Fibroblast of mammary gland (primary cell): Measurements from ENCODE around the gene TIMM17A.

Experiments
- DNase-seq: peaks from one replicate; pipeline ENCODE4 v3.0.0-alpha.2; 2010; ENCODE audit warnings: low read depth
- H3K4me3 ChIP-seq: 2 replicates; pipeline ENCODE4 v1.5.1; 2011; ENCODE audit warnings: low read depth, mild to moderate bottlenecking, low read length, moderate library complexity; ENCODE audit not compliant: control insufficient read depth
- CTCF ChIP-seq: conservative IDR thresholded peaks from 2 replicates; pipeline ENCODE4 v1.5.1; 2011; ENCODE audit warnings: low read depth, low read length, inconsistent platforms; ENCODE audit not compliant: control insufficient read depth, insufficient read depth

Gene TIMM17A

GRCh38 chr1:201928266-201928665 lies 27.0 kb upstream of the TIMM17A start:
- no peak for TF ChIP-seq CTCF
- no peak overlapping the region for H3K4me3 ChIP-seq
- DNase-seq: no peak

DNA sequence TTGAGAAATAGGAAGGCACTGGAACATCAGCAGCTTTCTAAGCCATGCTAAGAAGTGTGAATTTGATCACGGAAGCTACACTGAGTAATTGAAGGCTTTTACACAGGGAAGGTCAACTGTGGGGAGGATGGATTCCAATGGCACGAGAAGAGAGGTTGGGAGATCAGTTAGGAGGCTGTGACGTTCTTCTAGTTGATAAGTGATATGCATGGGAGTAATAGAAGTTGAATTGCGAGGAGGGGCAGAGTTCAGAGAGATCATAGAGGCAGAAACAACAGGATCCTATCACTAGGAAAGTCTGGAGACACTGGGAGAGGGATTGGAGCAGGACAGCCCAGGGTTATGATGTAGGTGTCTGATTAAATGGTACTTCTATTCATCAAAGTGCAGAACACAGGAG lies 25.2 kb upstream of the TIMM17A start:
- no peak overlapping the region for H3K4me3 ChIP-seq
- no peak for TF ChIP-seq CTCF
- no peak for DNase-seq

- TF ChIP-seq CTCF: no peak
- no peak overlapping the region for H3K4me3 ChIP-seq
- no peak for DNase-seq
Measured at GRCh38 chr1:201930803-201931202, 24.5 kb upstream of the TIMM17A start.

GRCh38 chr1:201933840-201934430 lies 21.4 kb upstream of the TIMM17A start:
- no peak overlapping the region for H3K4me3 ChIP-seq
- no peak for DNase-seq
- no peak for TF ChIP-seq CTCF

GRCh38 chr1:201937624-201938213 lies 17.6 kb upstream of the TIMM17A start:
- peak; percentile 78 for DNase-seq
- no peak for TF ChIP-seq CTCF
- no peak overlapping the region for H3K4me3 ChIP-seq

- no peak for DNase-seq
- no peak overlapping the region for H3K4me3 ChIP-seq
- TF ChIP-seq CTCF: no peak
Measured at GRCh38 chr1:201938440-201939035, 16.8 kb upstream of the TIMM17A start.
